GM12875 (cell line): ENCODE results near the gene VTI1A.
"Not testable (repeated sequence)": the region's sequence is repeated elsewhere in the genome, so short reads cannot be mapped to it uniquely, and the experiment has no call there.

Source experiments
- H3K4me3 ChIP-seq: one replicate; pipeline ENCODE4 v1.5.1; 2011; ENCODE audit warnings: low read depth, low read length, control low read depth
- CTCF ChIP-seq: IDR thresholded peaks from 2 replicates; pipeline ENCODE4 v1.5.1; 2011; ENCODE audit warnings: low read depth, mild to moderate bottlenecking, control low read depth, inconsistent platforms, low read length, moderate library complexity, borderline replicate concordance; ENCODE audit not compliant: insufficient read depth

VTI1A gene

GRCh38 chr10:112584276-112584675, 137.3 kb downstream of the VTI1A start:
- TF ChIP-seq CTCF: no peak
- H3K4me3 ChIP-seq: no peak overlapping the region

- no peak overlapping the region for H3K4me3 ChIP-seq
- TF ChIP-seq CTCF: no peak
Observed at GRCh38 chr10:112585126-112585525, 138.1 kb downstream of the VTI1A start.

- TF ChIP-seq CTCF: no peak
- no peak overlapping the region for H3K4me3 ChIP-seq
Observed at GRCh38 chr10:112585960-112586359, 138.9 kb downstream of the VTI1A start.

GRCh38 chr10:112587729-112588128, 140.7 kb downstream of the VTI1A start:
- TF ChIP-seq CTCF: no peak
- H3K4me3 ChIP-seq: no peak overlapping the region

- TF ChIP-seq CTCF: no peak
- no peak overlapping the region for H3K4me3 ChIP-seq
Observed at GRCh38 chr10:112588225-112588990, 141.4 kb downstream of the VTI1A start.

GRCh38 chr10:112589081-112589480, 142.1 kb downstream of the VTI1A start:
- no peak overlapping the region for H3K4me3 ChIP-seq
- no peak for TF ChIP-seq CTCF

GRCh38 chr10:112590786-112591185, 143.8 kb downstream of the VTI1A start:
- H3K4me3 ChIP-seq: not testable (repeated sequence)
